HCT116 (cell line): ENCODE data around the gene ASAP3. TPM values are rescaled to one million over a fixed set of nuclear protein-coding genes. Genes with fewer than 3 reads are reported as not detected.

Source experiments
- ATAC-seq: fragments of 200-7000 bp; cut with Tn5 transposase; 2 replicates; pipeline ENCODE4 v1.9.1; 2020; ENCODE audit warnings: mild to moderate bottlenecking, moderate library complexity
- BruUV-seq: library from RNA; stranded (reverse); fragments of 400-500 nt; replicated peaks from 2 replicates; lab custom pipeline; 2021; lab: Mats Ljungman, UMichigan
- CTCF ChIA-PET: fragments of 300-600 bp; sonication (Branson Sonifier 250); formaldehyde crosslinking; loops from one replicate; lab custom pipeline; 2021; ENCODE audit warnings: antibody characterized with exemption; lab: Charles Lee
- POLR2A ChIA-PET: fragments of 300-600, 350-600 bp; sonication (Branson Sonifier 250); formaldehyde crosslinking; loops from one replicate; lab custom pipeline; 2021; ENCODE audit warnings: antibody characterized with exemption; lab: Charles Lee
- RAD21 ChIA-PET, 2 experiments: fragments of 300-600 bp; sonication (Branson Sonifier 250); formaldehyde crosslinking; loops; one replicate each; lab custom pipeline; 2023; ENCODE audit warnings: low total read pairs in 2 of 2; ENCODE audit not compliant: uncharacterized antibody in 2 of 2, unreplicated experiment in 2 of 2, low non-redundant PET in 1 of 2; lab: Charles Lee
- DNase-seq: peaks from one replicate; pipeline ENCODE4 v3.0.0-alpha.2; 2010; ENCODE audit warnings: low read depth, low spot score
- H2AFZ ChIP-seq: fragments of 200-600 bp; shearing (Covaris generic), sonication (generic); 2 replicates; pipeline ENCODE4 v1.6.1; 2017; ENCODE audit warnings: low read depth, mixed run types, mixed read lengths, antibody characterized with exemption, low read length; ENCODE audit not compliant: poor library complexity, severe bottlenecking
- H3K27ac ChIP-seq: 2 replicates; pipeline ENCODE4 v1.5.1; 2012; ENCODE audit warnings: low read depth, low read length
- H3K27me3 ChIP-seq: fragments of 200-600 bp; sonication (generic); 2 replicates; pipeline ENCODE4 v1.6.1; 2016; ENCODE audit warnings: mixed run types, low read length, mixed read lengths; ENCODE audit not compliant: insufficient read depth
- H3K36me3 ChIP-seq, 2 experiments: fragments of 200-500 bp in 1 of 2; fragments of 200-600 bp in 1 of 2; sonication (Bioruptor generic) in 1 of 2; sonication (generic) in 1 of 2; 2 replicates each; pipeline versions ENCODE4 v1.5.1 to v1.6.1; 2014 to 2016; ENCODE audit warnings: low read length in 2 of 2, inconsistent platforms in 1 of 2, mixed read lengths in 1 of 2, mixed run types in 1 of 2; ENCODE audit not compliant: insufficient read depth in 2 of 2, control insufficient read depth in 1 of 2
- H3K4me1 ChIP-seq, 2 experiments: fragments of 200-600 bp in 1 of 2; sonication (generic) in 1 of 2; 2 replicates each; pipeline versions ENCODE4 v1.5.1 to v1.6.1; 2012 to 2017; ENCODE audit warnings: low read length in 2 of 2, inconsistent platforms in 1 of 2, mild to moderate bottlenecking in 1 of 2, mixed read lengths in 1 of 2, mixed run types in 1 of 2, moderate library complexity in 1 of 2; ENCODE audit not compliant: insufficient read depth in 2 of 2, control insufficient read depth in 1 of 2
- H3K4me2 ChIP-seq: fragments of 200-600 bp; sonication (generic); 2 replicates; pipeline ENCODE4 v1.6.1; 2017; ENCODE audit warnings: mixed run types, low read length, mixed read lengths
- H3K4me3 ChIP-seq, 2 experiments: fragments of 200-600 bp in 1 of 2; sonication (generic) in 1 of 2; replicated peaks in 1 of 2; 2 replicates each; pipeline ENCODE4 v1.5.1; 2011 to 2016; ENCODE audit warnings: low read length in 2 of 2, control low read depth in 1 of 2, low read depth in 1 of 2, mild to moderate bottlenecking in 1 of 2, mixed read lengths in 1 of 2, mixed run types in 1 of 2
- H3K79me2 ChIP-seq: fragments of 200-600 bp; sonication (generic); 2 replicates; pipeline ENCODE4 v1.6.1; 2017; ENCODE audit warnings: mild to moderate bottlenecking, mixed run types, low read length, moderate library complexity, mixed read lengths; ENCODE audit not compliant: insufficient read depth
- H3K9ac ChIP-seq: fragments of 200-600 bp; sonication (generic); 2 replicates; pipeline ENCODE4 v1.6.1; 2016; ENCODE audit warnings: low read length, mixed read lengths
- H3K9me2 ChIP-seq: fragments of 200-600 bp; sonication (generic), shearing (Covaris generic); 2 replicates; pipeline ENCODE4 v1.6.1; 2017; ENCODE audit warnings: mixed run types, mild to moderate bottlenecking, moderate library complexity; ENCODE audit not compliant: insufficient read depth
- H3K9me3 ChIP-seq, 2 experiments: fragments of 200-500 bp in 1 of 2; fragments of 200-600 bp in 1 of 2; sonication (Bioruptor generic) in 1 of 2; sonication (generic) in 1 of 2; 2 replicates each; pipeline ENCODE4 v1.6.1; 2014 to 2017; ENCODE audit warnings: low read length in 2 of 2, mixed read lengths in 2 of 2, inconsistent platforms in 1 of 2, low read depth in 1 of 2, mild to moderate bottlenecking in 1 of 2, mixed run types in 1 of 2, moderate library complexity in 1 of 2; ENCODE audit not compliant: control insufficient read depth in 1 of 2, insufficient read depth in 1 of 2
- H4K20me1 ChIP-seq: fragments of 200-600 bp; sonication (generic), shearing (Covaris generic); 2 replicates; pipeline ENCODE4 v1.6.1; 2017; ENCODE audit warnings: mixed run types, mild to moderate bottlenecking, moderate library complexity; ENCODE audit not compliant: insufficient read depth
- ATF3 ChIP-seq: IDR thresholded peaks from 2 replicates; pipeline ENCODE4 v1.6.1; 2012
- CEBPB ChIP-seq: IDR thresholded peaks from 2 replicates; pipeline ENCODE4 v1.6.1; 2012; ENCODE audit warnings: low read depth
- CTCF ChIP-seq, 3 experiments: fragments of 200-600 bp in 1 of 3; sonication (generic) in 1 of 3; IDR thresholded peaks in 2 of 3; conservative IDR thresholded peaks in 1 of 3; 2 replicates each; pipeline ENCODE4 v1.5.1; 2012 to 2017; ENCODE audit warnings: low read depth in 2 of 3, low read length in 2 of 3, antibody characterized with exemption in 1 of 3, borderline replicate concordance in 1 of 3, control low read depth in 1 of 3, mild to moderate bottlenecking in 1 of 3, mixed read lengths in 1 of 3, mixed run types in 1 of 3, moderate library complexity in 1 of 3; ENCODE audit not compliant: insufficient read depth in 1 of 3
- EGR1 ChIP-seq: IDR thresholded peaks from 2 replicates; pipeline ENCODE4 v1.6.1; 2012; ENCODE audit warnings: low read depth
- ELF1 ChIP-seq: IDR thresholded peaks from 2 replicates; pipeline ENCODE4 v1.6.1; 2012; ENCODE audit warnings: low read depth, borderline replicate concordance
- EZH2phosphoT487 ChIP-seq: fragments of 200-600 bp; IDR thresholded peaks from 2 replicates; pipeline ENCODE4 v1.6.1; 2018; ENCODE audit warnings: antibody characterized with exemption, borderline replicate concordance
- FOSL1 ChIP-seq: IDR thresholded peaks from 2 replicates; pipeline ENCODE4 v1.6.1; 2012; ENCODE audit warnings: low read depth
- JUND ChIP-seq: IDR thresholded peaks from 2 replicates; pipeline ENCODE4 v1.6.1; 2012
- MAX ChIP-seq: IDR thresholded peaks from 2 replicates; pipeline ENCODE4 v1.6.1; 2012
- REST ChIP-seq: IDR thresholded peaks from 2 replicates; pipeline ENCODE4 v1.6.1; 2012; ENCODE audit warnings: low read depth
- SIN3A ChIP-seq: IDR thresholded peaks from 2 replicates; pipeline ENCODE4 v1.6.1; 2012; ENCODE audit warnings: low read depth
- TCF7L2 ChIP-seq: IDR thresholded peaks from 2 replicates; pipeline ENCODE4 v1.7.0; 2011; ENCODE audit warnings: borderline replicate concordance, inconsistent platforms; ENCODE audit not compliant: insufficient read depth, insufficient read length; ENCODE audit errors: extremely low read depth
- YY1 ChIP-seq: IDR thresholded peaks from 2 replicates; pipeline ENCODE4 v1.6.1; 2011; ENCODE audit warnings: low read length, low read depth, moderate library complexity, mild to moderate bottlenecking; ENCODE audit not compliant: insufficient replicate concordance; ENCODE audit errors: extremely low read depth
- ZBTB33 ChIP-seq: IDR thresholded peaks from 2 replicates; pipeline ENCODE4 v1.6.1; 2011; ENCODE audit warnings: mild to moderate bottlenecking, low read length, moderate library complexity; ENCODE audit not compliant: insufficient replicate concordance; ENCODE audit errors: extremely low read depth
- ZFX ChIP-seq: fragments of 450-650 bp; IDR thresholded peaks from 2 replicates; pipeline ENCODE4 v1.6.1; 2017
- ZNF274 ChIP-seq: fragments of 200-500 bp; sonication (Bioruptor generic); IDR thresholded peaks from 2 replicates; pipeline ENCODE4 v1.6.1; 2014; ENCODE audit warnings: mild to moderate bottlenecking, low read depth, low read length, inconsistent platforms
- intact Hi-C: fragments of 100-400 bp; cut with micrococcal nuclease; formaldehyde crosslinking; loops from 2 replicates; pipeline ENCODE4 v1.10.0; 2022
- total RNA-seq: library from RNA; stranded (reverse); gene quantifications from one replicate; pipeline ENCODE4 v1.2.1, GENCODE V29; 2021; ENCODE audit not compliant: unreplicated experiment

ASAP3 gene
- total RNA-seq, 1 experiment from 2014 or later: 19.7 TPM

GRCh38 chr1:23473037-23473800 lies 10.8 kb downstream of the ASAP3 start:
- no peaks in the 10 kb centered on the region for H3K9me3 ChIP-seq
- no peaks in the 10 kb centered on the region for H3K36me3 ChIP-seq
- no peaks in the 10 kb centered on the region for H3K79me2 ChIP-seq
- DNase-seq (no peak), ATAC-seq (no peak)
- ChIA-PET RAD21 (no interaction called here), POLR2A (no interaction called here), CTCF (no interaction called here)
- no peak overlapping the region for H3K9ac ChIP-seq
- H3K27me3 ChIP-seq: no peaks in the 10 kb centered on the region
- peaks cover 9 to 22% of the 10 kb centered on the region in 2 experiments for H3K4me1 ChIP-seq
- TF ChIP-seq MAX (no peak), REST (no peak), YY1 (no peak), ZBTB33 (no peak), ATF3 (no peak), CTCF (IDR thresholded peaks at IDR 0.05 in 2 of 3, conservative IDR thresholded peaks at IDR 0.05 in 1 of 3; ENCODE audit: borderline replicate concordance in 1 of 3, insufficient read depth in 1 of 3, low read depth in 2 of 3, low read length in 2 of 3) (no peak), EZH2phosphoT487 (no peak), CEBPB (no peak), ELF1 (no peak), ZFX (no peak), FOSL1 (no peak), SIN3A (no peak), EGR1 (no peak), JUND (no peak), ZNF274 (no peak), TCF7L2 (no peak)
- no TSS peak for BruUV-seq
- H2AFZ ChIP-seq: no peak overlapping the region
- H4K20me1 ChIP-seq: no peaks in the 10 kb centered on the region
- intact Hi-C loops: no loop called here
- H3K4me3 ChIP-seq: no peak overlapping the region
- H3K9me2 ChIP-seq: no peaks in the 10 kb centered on the region
- no peak overlapping the region for H3K4me2 ChIP-seq
- H3K27ac ChIP-seq: no peak overlapping the region
